Measurements from ENCODE around the gene TRIM13.
"Not testable (repeated sequence)": the region's sequence is repeated elsewhere in the genome, so short reads cannot be mapped to it uniquely, and the experiment has no call there.

DNA sequence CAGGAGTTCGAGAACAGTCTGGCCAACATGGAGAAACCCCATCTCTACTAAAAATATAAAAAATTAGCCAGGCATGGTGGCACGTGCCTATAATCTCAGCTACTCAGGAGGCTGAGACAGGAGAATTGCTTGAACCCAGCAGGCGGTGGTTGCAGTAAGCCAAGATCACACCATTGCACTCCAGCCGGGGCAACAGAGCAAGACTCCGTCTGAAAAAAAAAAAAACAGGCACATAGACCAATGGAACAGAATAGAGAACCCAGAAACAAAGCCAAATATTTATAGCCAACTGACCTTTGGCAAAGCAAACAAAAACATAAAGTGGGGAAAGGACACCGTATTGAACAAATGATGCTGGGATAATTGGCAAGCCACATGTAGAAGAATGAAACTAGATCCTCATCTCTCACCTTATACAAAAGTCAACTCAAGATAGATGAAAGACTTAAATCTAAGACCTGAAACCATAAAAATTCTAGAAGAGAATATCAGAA lies 48.0 kb upstream of the TRIM13 start:
- TF ChIP-seq POLR2A (IDR thresholded peaks at IDR 0.05; ENCODE audit: low read length); GATA1 (IDR thresholded peaks at IDR 0.05; ENCODE audit: low read depth, low read length): not testable (repeated sequence)
